HL-60 (cell line): ENCODE results near the gene CPED1.

Experiments used
- TF ChIP-seq, protein P1 (sequence below): IDR thresholded peaks from one replicate; pipeline ENCODE4 v1.5.1; 2011; ENCODE audit warnings: low read length, control low read depth, inconsistent platforms; ENCODE audit not compliant: insufficient read depth
- TF ChIP-seq, protein P2 (sequence below): IDR thresholded peaks from 2 replicates; pipeline ENCODE4 v1.6.1; 2012; ENCODE audit warnings: low read depth; ENCODE audit not compliant: insufficient replicate concordance

DNA sequence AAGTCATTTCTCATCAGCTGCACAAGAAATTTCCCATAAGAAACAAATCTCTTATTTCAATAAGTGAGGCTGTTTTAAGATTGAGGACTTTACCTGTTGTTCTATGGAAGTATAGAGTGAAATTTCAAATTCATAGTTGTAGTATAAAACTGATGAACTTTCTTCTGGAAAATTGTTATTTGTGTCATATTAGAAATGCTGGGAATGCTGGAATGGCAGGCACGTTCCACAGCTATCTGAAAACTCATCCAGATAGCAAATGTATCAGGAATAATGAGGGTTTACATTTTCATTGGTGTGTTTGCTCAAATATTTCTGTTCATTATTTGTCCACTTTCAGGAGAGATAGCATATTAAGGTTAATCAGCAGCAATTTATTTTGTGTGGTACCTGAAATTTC, 40.8 kb downstream of the CPED1 start:
- TF ChIP-seq, protein P1, sequence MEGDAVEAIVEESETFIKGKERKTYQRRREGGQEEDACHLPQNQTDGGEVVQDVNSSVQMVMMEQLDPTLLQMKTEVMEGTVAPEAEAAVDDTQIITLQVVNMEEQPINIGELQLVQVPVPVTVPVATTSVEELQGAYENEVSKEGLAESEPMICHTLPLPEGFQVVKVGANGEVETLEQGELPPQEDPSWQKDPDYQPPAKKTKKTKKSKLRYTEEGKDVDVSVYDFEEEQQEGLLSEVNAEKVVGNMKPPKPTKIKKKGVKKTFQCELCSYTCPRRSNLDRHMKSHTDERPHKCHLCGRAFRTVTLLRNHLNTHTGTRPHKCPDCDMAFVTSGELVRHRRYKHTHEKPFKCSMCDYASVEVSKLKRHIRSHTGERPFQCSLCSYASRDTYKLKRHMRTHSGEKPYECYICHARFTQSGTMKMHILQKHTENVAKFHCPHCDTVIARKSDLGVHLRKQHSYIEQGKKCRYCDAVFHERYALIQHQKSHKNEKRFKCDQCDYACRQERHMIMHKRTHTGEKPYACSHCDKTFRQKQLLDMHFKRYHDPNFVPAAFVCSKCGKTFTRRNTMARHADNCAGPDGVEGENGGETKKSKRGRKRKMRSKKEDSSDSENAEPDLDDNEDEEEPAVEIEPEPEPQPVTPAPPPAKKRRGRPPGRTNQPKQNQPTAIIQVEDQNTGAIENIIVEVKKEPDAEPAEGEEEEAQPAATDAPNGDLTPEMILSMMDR = no peak
- TF ChIP-seq, protein P2, sequence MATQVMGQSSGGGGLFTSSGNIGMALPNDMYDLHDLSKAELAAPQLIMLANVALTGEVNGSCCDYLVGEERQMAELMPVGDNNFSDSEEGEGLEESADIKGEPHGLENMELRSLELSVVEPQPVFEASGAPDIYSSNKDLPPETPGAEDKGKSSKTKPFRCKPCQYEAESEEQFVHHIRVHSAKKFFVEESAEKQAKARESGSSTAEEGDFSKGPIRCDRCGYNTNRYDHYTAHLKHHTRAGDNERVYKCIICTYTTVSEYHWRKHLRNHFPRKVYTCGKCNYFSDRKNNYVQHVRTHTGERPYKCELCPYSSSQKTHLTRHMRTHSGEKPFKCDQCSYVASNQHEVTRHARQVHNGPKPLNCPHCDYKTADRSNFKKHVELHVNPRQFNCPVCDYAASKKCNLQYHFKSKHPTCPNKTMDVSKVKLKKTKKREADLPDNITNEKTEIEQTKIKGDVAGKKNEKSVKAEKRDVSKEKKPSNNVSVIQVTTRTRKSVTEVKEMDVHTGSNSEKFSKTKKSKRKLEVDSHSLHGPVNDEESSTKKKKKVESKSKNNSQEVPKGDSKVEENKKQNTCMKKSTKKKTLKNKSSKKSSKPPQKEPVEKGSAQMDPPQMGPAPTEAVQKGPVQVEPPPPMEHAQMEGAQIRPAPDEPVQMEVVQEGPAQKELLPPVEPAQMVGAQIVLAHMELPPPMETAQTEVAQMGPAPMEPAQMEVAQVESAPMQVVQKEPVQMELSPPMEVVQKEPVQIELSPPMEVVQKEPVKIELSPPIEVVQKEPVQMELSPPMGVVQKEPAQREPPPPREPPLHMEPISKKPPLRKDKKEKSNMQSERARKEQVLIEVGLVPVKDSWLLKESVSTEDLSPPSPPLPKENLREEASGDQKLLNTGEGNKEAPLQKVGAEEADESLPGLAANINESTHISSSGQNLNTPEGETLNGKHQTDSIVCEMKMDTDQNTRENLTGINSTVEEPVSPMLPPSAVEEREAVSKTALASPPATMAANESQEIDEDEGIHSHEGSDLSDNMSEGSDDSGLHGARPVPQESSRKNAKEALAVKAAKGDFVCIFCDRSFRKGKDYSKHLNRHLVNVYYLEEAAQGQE = no peak
